GM12875 (cell line): ENCODE results near the gene RALY.

Experiments used
- H3K4me3 ChIP-seq: one replicate; pipeline ENCODE4 v1.5.1; 2011; ENCODE audit warnings: low read depth, low read length, control low read depth
- TF ChIP-seq, protein P1 (sequence below): IDR thresholded peaks from 2 replicates; pipeline ENCODE4 v1.5.1; 2011; ENCODE audit warnings: low read depth, mild to moderate bottlenecking, control low read depth, inconsistent platforms, low read length, moderate library complexity, borderline replicate concordance; ENCODE audit not compliant: insufficient read depth

Gene RALY

DNA sequence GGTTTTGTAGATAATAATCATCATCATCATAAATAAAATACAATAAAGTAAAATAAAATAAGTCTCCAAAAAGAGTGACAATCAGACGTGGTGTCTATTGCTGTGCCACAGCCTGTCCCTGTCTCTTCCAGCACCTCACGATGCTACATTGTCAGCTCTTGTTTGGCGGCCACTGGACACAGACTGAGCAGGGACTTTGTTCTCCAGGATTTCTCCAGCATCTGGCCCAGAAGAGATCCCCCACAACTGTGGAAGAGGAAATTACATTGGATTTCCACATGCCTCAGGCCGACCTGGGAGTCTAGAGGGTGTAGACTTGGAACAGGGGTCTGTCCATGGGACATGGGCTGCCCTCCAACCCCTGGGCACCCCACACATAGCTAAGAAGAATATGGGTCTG is 39.2 kb upstream of the RALY start:
- TF ChIP-seq, protein P1, sequence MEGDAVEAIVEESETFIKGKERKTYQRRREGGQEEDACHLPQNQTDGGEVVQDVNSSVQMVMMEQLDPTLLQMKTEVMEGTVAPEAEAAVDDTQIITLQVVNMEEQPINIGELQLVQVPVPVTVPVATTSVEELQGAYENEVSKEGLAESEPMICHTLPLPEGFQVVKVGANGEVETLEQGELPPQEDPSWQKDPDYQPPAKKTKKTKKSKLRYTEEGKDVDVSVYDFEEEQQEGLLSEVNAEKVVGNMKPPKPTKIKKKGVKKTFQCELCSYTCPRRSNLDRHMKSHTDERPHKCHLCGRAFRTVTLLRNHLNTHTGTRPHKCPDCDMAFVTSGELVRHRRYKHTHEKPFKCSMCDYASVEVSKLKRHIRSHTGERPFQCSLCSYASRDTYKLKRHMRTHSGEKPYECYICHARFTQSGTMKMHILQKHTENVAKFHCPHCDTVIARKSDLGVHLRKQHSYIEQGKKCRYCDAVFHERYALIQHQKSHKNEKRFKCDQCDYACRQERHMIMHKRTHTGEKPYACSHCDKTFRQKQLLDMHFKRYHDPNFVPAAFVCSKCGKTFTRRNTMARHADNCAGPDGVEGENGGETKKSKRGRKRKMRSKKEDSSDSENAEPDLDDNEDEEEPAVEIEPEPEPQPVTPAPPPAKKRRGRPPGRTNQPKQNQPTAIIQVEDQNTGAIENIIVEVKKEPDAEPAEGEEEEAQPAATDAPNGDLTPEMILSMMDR, result no peak

DNA sequence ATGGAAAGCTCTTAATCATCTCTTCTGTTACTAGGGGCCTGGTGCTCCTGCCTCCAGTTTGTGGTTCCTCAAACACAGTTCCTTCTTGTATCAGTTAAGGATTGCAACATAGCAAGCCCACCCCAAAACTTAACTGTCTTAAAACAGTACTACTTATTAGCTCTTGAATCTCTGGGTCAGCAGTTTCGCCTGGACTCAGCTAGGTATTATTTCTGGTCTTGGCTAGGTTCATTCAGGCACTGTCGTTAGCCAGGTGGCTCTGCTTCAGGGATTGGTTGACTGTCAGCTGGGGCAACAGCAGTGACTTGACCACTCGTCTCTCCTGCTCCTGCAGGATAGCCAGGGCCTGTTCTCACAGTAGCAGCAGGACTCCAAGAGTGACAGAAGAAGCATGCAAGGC is 30.0 kb upstream of the RALY start:
- no peak overlapping the region for H3K4me3 ChIP-seq

More for the DNA sequence above, 39.2 kb upstream of the RALY start:
- no peak overlapping the region for H3K4me3 ChIP-seq

DNA sequence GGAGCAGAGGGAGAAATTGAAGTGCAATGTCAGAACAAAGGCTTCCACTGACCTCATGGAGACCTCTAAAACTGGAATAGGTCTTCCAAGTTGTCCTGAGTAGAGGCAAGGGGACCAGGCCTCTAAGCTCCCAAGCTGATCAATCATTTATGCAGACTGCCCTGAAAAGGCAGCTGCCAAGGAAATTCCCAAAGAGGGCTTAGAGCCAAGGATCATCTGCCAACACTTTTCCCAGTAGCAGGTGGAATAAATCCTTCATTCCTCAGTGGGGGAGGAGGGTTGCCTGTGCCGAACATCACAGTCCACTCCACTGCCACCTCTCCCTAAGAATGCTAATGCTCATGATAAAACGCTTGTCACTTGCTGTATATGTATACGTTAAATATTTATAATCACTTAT is 29.3 kb upstream of the RALY start:
- H3K4me3 ChIP-seq, result no peak overlapping the region
- TF ChIP-seq, protein P1, result no peak

More for the DNA sequence above, 30.0 kb upstream of the RALY start:
- TF ChIP-seq, protein P1, result no peak

DNA sequence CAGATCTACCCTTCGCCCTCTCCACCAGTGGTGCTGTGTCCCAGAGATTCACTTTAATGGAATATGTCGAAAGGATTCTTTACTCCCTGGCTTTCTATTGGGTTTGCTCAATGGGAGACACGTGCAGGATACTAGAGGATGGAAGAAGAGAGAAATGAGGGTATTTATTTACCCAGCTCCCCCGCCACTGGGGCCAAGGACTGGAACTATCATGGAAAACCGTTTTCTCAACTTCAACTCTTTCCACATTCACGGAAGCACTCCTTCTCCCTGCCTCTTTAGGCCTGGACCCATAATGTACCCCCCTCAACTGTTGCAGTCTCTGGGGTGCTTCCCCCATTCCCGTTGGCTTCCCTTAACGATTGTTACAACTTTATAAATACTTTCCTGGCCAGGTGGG is 26.6 kb upstream of the RALY start:
- no peak overlapping the region for H3K4me3 ChIP-seq
- TF ChIP-seq, protein P1, result no peak

DNA sequence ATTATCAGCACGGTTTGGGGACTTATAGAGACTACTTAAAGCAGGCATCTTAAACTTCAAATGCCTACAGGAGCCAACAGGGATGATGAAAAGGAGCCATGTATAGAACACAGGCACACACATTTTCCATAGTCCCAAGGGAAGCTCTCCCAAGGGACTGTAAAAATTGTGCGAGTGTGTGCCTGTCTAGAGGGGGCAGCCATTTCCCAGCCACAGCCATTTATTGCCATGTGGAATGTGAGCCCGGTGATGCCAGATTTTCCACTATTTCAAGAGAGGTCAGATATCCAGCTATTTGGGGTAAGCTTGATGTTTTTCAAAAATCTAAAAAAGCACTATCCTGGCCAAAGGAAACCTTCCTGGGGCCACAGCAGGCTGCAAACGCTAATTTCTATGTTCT is 24.1 kb upstream of the RALY start:
- H3K4me3 ChIP-seq, result no peak overlapping the region
- TF ChIP-seq, protein P1, result no peak

DNA sequence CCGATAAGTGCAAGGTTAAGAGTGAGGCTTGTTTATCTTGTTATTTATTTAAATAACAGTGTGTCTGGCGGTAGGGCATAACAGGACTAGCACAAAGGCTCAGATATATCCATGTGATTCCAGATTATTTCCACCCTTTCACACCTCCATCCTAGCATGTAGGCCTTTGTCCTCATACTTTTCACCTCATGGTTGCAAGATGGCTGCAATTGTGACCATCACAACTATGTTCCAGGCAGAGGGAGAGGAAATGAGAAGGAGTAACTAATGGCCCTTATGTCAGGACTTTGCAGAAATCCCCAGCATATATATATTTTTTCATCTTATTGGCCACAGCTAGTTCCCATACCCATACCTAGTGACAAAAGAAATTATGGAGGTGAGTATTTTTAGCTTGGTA is 23.5 kb upstream of the RALY start:
- no peak overlapping the region for H3K4me3 ChIP-seq
- TF ChIP-seq, protein P1, result no peak

DNA sequence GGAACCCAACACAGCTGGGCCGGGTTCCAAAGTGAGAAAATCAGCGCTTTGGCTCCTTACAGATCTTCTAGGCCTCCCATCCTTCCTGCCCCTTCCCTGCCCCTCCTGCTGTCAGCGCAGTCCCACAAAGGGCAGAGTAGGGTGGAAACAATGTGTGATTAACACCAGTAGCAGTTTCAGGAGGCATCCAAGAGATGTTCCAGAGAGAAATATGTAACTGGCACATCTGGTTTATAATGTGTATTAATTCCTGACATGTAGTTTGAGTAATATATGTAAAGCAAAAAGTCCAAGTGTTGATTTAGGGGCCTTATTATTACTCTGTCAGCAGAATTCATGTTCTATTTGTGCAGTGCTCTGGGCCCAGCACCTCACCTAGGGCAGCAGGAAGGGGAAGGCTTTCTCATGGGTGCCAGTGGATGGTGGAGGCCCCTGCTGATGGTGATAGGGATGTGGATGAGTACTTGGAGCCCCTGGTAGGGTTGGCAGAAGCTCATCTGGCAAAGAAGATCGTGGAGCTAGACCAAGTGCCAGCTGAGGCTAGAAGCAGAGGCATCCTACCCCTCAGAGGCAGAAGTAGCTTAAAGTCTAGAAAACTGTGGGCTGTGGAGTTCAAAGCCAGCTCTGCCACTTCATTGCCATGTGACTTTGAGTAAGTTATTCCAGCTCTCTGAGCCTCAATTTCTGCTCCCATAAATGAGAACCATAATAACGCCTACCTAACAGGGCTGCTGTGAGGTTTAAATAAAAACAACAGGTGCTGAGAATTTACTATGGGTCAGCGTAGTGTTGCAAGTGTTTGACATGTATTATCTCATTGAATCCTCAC is 22.4 kb upstream of the RALY start:
- TF ChIP-seq, protein P1, result no peak
- no peak overlapping the region for H3K4me3 ChIP-seq
